Cardiac muscle cell (in vitro differentiated cells and primary cell): ENCODE data around the gene PARP8. TPM values are rescaled to one million over a fixed set of nuclear protein-coding genes. Genes with fewer than 3 reads are reported as not detected.

Source experiments
- DNase-seq, 2 donors: peaks; one replicate each; pipeline versions ENCODE4 v3.0.0 to v3.0.0-alpha.2; 2010 to 2017; ENCODE audit warnings: low read depth in 1 of 2, low spot score in 1 of 2
- H3K27ac ChIP-seq: fragments of 200-600 bp; sonication (generic); 2 replicates; pipeline ENCODE4 v1.5.1; 2016
- H3K27me3 ChIP-seq: fragments of 200-600 bp; sonication (generic); 2 replicates; pipeline ENCODE4 v1.6.0; 2016; ENCODE audit warnings: control low read depth
- H3K36me3 ChIP-seq: fragments of 200-600 bp; sonication (generic); 2 replicates; pipeline ENCODE4 v1.5.1; 2016; ENCODE audit warnings: control low read depth
- H3K4me1 ChIP-seq: fragments of 200-600 bp; sonication (generic); 2 replicates; pipeline ENCODE4 v1.8.1; 2017; ENCODE audit warnings: low read depth, mild to moderate bottlenecking, mixed run types
- H3K4me3 ChIP-seq: fragments of 200-600 bp; sonication (generic); 2 replicates; pipeline ENCODE4 v1.5.1; 2016; ENCODE audit warnings: mild to moderate bottlenecking
- H3K9me3 ChIP-seq: fragments of 200-600 bp; sonication (generic); 2 replicates; pipeline ENCODE4 v1.5.1; 2017; ENCODE audit warnings: low read depth, mild to moderate bottlenecking, control low read depth
- CTCF ChIP-seq: IDR thresholded peaks from 2 replicates; pipeline ENCODE4 v1.5.1; 2012; ENCODE audit warnings: low read depth, mild to moderate bottlenecking, low read length
- polyA plus RNA-seq: library from polyadenylated mRNA; unstranded; fragments of >200 nt; fragmentation: Nextera tagmentation; extraction: Ambion mirVana; gene quantifications from 2 replicates; pipeline ENCODE4 v1.2.1, GENCODE V29; 2016
- total RNA-seq: library from RNA; depleted of rRNA; stranded (reverse); fragments of >200 nt; gene quantifications from 2 replicates; pipeline ENCODE4 v1.2.3, GENCODE V29; 2016

Gene PARP8
- total and polyA plus RNA-seq, 2 experiments from 2014 or later = 18.2 to 19.8 TPM

- no peak overlapping the region for H3K27ac ChIP-seq
Measured at GRCh38 chr5:50759526-50760270, 93.3 kb downstream of the PARP8 start.

GRCh38 chr5:50763351-50763750 lies 96.9 kb downstream of the PARP8 start:
- H3K4me1 ChIP-seq = no peaks in the 10 kb centered on the region
- H3K4me3 ChIP-seq = no peak overlapping the region
- no peak for DNase-seq
- TF ChIP-seq CTCF = no peak
- H3K9me3 ChIP-seq = no peaks in the 10 kb centered on the region
- H3K27me3 ChIP-seq = no peaks in the 10 kb centered on the region
- H3K36me3 ChIP-seq = peaks cover 8% of the 10 kb centered on the region
- H3K27ac ChIP-seq = no peak overlapping the region

More at GRCh38 chr5:50759526-50760270, 93.3 kb downstream of the PARP8 start:
- Histone ChIP-seq H3K4me1 (no peaks in the 10 kb centered on the region), H3K27me3 (no peaks in the 10 kb centered on the region), H3K9me3 (no peaks in the 10 kb centered on the region), H3K4me3 (no peak overlapping the region), H3K36me3 (peaks cover 8% of the 10 kb centered on the region)
- peak in 1 of 2 donors; percentile 22 for DNase-seq
- no peak for TF ChIP-seq CTCF

GRCh38 chr5:50763846-50764245 lies 97.4 kb downstream of the PARP8 start:
- Histone ChIP-seq H3K4me3 (no peak overlapping the region), H3K27me3 (no peaks in the 10 kb centered on the region), H3K27ac (no peak overlapping the region), H3K4me1 (no peaks in the 10 kb centered on the region), H3K9me3 (no peaks in the 10 kb centered on the region), H3K36me3 (peaks cover 8% of the 10 kb centered on the region)
- no peak for DNase-seq
- no peak for TF ChIP-seq CTCF

DNA sequence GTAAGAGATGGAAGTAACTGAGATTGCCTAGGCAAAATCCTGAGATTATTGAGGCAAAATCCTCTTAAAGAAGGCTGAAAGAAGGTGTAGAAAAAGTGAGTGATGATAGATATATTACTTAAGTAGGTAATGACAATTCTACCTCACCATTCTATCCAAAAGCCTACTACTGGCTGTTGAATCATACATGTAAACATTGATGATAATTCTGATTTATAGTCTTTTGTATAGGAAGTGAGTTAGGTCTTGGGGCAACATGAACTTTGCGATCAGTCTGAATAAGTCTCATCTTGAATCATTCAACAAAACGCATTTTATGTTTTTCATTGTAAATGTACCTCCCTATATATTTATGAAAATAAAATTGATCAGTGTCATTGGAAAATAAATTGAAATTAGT lies 99.6 kb downstream of the PARP8 start:
- H3K27ac ChIP-seq = no peak overlapping the region
- DNase-seq = no peak
- H3K36me3 ChIP-seq = peaks cover 8% of the 10 kb centered on the region
- no peaks in the 10 kb centered on the region for H3K27me3 ChIP-seq
- H3K9me3 ChIP-seq = no peaks in the 10 kb centered on the region
- no peaks in the 10 kb centered on the region for H3K4me1 ChIP-seq
- TF ChIP-seq CTCF = no peak
- H3K4me3 ChIP-seq = no peak overlapping the region

DNA sequence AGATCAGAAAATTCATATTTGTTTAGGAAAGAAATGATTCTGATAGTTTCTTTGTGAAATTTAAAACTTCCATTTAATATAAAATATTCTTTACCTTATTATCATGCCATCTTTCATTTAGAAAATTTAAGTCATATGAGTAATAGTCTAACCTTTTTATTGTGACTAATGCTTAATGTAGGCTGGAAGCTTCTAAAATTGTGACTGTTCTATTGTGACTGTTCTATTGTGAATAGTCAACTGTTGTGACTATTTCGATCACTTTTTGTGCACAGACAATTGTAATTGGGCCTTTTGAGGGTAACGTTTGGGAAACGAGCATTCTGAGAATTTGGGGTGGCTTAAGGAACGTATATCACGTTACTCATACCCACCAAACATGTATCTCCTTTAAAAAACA lies 100.0 kb downstream of the PARP8 start:
- Histone ChIP-seq H3K27me3 (no peaks in the 10 kb centered on the region), H3K27ac (no peak overlapping the region), H3K9me3 (no peaks in the 10 kb centered on the region), H3K4me3 (no peak overlapping the region), H3K4me1 (no peaks in the 10 kb centered on the region), H3K36me3 (peaks cover 8% of the 10 kb centered on the region)
- no peak for TF ChIP-seq CTCF
- DNase-seq = no peak
